BLaER1 (cell line): Measurements from ENCODE around the gene GIGYF2.

ENCODE experiments used
- H3K27ac ChIP-seq: shearing (Covaris generic); formaldehyde crosslinking; 2 replicates; pipeline ENCODE4 v1.8.1; 2022
- H3K27me3 ChIP-seq: shearing (Covaris generic); formaldehyde crosslinking; 2 replicates; pipeline ENCODE4 v1.8.1; 2022
- H3K36me3 ChIP-seq: shearing (Covaris generic); formaldehyde crosslinking; 2 replicates; pipeline ENCODE4 v1.8.1; 2022
- H3K4me1 ChIP-seq: shearing (Covaris generic); formaldehyde crosslinking; 2 replicates; pipeline ENCODE4 v1.8.1; 2022
- H3K4me2 ChIP-seq: shearing (Covaris generic); formaldehyde crosslinking; 2 replicates; pipeline ENCODE4 v1.8.1; 2022
- H3K4me3 ChIP-seq: shearing (Covaris generic); formaldehyde crosslinking; 2 replicates; pipeline ENCODE4 v1.8.1; 2022
- H3K9ac ChIP-seq: shearing (Covaris generic); formaldehyde crosslinking; 2 replicates; pipeline ENCODE4 v1.8.1; 2022
- H3K9me3 ChIP-seq: shearing (Covaris generic); formaldehyde crosslinking; 2 replicates; pipeline ENCODE4 v1.8.1; 2022
- H4K20me1 ChIP-seq: shearing (Covaris generic); formaldehyde crosslinking; 2 replicates; pipeline ENCODE4 v1.8.1; 2022
- Cebpa-rat ChIP-seq: shearing (Covaris generic); IDR thresholded peaks from 2 replicates; pipeline ENCODE4 v1.8.1; 2022

GIGYF2 gene

GRCh38 chr2:232908695-232909094 lies 211.6 kb downstream of the GIGYF2 start:
- no peaks in the 10 kb centered on the region for H3K36me3 ChIP-seq
- H3K9ac ChIP-seq, result no peak overlapping the region
- no peaks in the 10 kb centered on the region for H3K27me3 ChIP-seq
- H3K4me2 ChIP-seq, result no peak overlapping the region
- no peaks in the 10 kb centered on the region for H4K20me1 ChIP-seq
- peaks cover 29% of the 10 kb centered on the region for H3K9me3 ChIP-seq
- peaks cover 4% of the 10 kb centered on the region; the same call in 1 of the 2 replicates for H3K4me1 ChIP-seq
- no peak overlapping the region for H3K4me3 ChIP-seq
- TF ChIP-seq Cebpa-rat, result no peak
- H3K27ac ChIP-seq, result no peak overlapping the region
